Measurements from ENCODE around the gene SRSF6.
"Not testable (repeated sequence)": the region's sequence is repeated elsewhere in the genome, so short reads cannot be mapped to it uniquely, and the experiment has no call there.

Gene SRSF6

GRCh38 chr20:43457640-43458421, at the start of gene SRSF6:
TSS of gene SRSF6 (plus strand) at chr20:43457896. CDS start at chr20:43458034, 138 bp downstream.
- peak; percentile 90 for DNase-seq (ENCODE audit: low read depth)

DNA sequence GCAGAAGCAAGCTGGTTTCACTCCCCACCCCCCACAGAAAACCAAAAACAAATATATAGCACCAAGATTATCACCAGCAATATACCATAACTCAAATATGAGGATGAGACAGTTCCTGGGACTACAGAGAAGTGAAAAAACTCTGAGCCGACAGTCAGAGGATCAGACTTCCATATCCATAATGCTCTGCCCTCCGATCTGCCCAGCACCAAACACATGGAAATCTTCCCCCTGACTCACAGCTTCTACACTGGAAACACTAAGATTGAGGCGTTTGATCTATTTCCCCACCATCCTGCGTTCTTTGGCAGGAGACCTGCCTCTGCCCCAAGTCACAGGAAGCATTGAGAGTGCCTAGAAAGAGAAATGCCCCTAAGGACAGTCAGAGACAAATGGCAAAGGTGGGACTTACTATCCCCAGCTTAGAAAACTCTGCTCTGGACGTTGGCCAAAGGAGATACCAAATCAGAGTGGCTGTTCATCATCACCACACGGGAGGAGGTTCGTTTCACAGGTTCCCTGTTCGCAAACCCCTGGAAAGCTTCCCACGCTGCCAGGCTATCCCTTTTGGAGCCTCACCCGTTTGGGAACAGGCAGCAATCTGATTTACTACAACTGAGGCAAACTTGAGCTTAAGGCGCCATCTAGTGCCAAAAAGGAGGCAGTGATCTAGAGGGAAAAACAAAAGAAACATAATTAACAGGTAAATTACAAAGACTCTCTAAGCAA, 48.7 kb upstream of the SRSF6 start:
- DNase-seq (ENCODE audit: low read depth), result no peak

GRCh38 chr20:43409577-43409913, 48.2 kb upstream of the SRSF6 start:
- no peak for DNase-seq (ENCODE audit: low read depth)

GRCh38 chr20:43415661-43416430, 41.9 kb upstream of the SRSF6 start:
- no peak for DNase-seq (ENCODE audit: low read depth)

DNA sequence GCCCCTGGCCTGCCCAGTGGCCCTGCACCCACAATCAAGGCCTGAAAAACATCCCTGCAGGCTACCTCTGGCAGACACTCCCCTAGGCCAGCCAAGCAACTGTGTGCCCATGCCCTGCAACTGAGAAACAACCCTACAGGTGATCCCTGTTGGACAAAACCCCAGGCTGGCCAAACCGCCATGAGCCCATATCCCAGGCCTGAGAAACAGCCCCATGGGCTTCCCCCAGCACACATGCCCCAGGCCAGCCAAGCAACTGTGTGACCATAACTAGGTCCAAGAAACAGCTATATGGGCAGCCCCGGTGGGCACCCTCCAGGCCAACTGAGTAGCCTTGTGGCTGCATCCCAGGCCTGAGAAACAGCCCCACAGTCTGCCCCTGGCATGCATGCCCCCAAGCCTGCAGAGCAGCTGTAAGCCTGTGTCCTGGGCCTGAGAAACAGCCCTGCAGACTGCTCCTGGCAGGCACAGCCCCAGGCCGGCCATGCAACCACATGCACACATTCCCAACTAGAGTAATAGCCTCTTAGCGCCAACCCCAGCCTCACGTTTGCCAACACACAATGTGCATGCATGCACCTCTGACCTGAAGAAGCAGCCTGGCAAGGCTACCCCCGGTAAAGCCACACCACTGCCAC, 41.0 kb upstream of the SRSF6 start:
- no peak for DNase-seq (ENCODE audit: low read depth)

- DNase-seq (ENCODE audit: low read depth), result no peak
Measured at GRCh38 chr20:43420192-43420591, 37.5 kb upstream of the SRSF6 start.

- DNase-seq (ENCODE audit: low read depth), result not testable (repeated sequence)
Measured at GRCh38 chr20:43420913-43421312, 36.8 kb upstream of the SRSF6 start.

DNA sequence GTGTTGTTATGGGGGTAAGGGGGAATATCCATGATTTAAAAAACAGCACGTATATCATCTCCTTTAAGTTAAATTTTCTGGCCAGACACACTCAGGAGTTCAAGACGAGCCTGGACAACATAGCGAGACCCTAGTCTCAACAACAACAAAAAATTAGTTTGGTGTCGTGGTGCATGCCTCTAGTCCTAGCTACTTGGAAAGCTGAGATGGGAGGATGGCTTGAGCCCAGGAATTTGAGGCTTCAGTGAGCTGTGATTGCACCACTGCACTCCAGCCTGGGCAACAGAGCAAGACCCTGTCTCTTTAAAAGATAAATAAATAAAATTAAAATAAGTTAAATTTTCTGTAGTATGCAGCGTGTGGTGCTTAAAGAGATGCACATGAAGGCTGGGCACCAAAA, 31.5 kb upstream of the SRSF6 start:
- DNase-seq (ENCODE audit: low read depth), result no peak

GRCh38 chr20:43430265-43431133, 27.2 kb upstream of the SRSF6 start:
- DNase-seq (ENCODE audit: low read depth), result no peak

GRCh38 chr20:43431134-43431519, 26.6 kb upstream of the SRSF6 start:
- DNase-seq (ENCODE audit: low read depth), result no peak

GRCh38 chr20:43432498-43432897, 25.2 kb upstream of the SRSF6 start:
- DNase-seq (ENCODE audit: low read depth), result no peak

DNA sequence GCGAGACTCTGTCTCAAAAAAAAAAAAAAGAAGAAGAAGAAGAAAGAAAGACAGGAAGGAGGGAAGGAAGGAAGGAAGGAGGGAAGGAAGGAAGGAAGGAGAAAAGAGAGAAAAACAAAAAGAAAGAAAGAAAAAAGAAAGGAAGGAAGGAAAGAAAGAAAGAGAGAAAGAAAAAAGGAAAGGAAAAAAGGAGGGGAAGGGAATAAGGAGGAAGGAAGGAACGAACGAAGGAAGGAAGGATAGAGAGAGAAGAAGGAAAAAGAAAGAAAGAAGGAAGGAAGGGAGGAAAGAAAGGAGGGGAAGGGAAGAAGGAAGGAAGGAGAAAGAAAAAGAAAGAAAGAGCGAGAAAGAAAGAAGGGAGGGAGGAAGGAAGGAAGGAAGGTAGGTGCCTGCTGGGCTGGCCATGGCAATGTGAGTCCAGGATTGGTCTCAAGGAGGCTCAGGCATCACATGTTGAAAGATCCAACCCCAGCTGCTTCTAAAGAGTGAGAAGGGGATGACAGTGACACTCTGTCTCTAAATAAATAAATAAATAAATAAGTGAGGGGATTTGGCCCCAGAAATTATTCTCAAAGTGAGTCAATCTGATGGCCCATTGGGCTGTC, 24.3 kb upstream of the SRSF6 start:
- DNase-seq (ENCODE audit: low read depth), result no peak

DNA sequence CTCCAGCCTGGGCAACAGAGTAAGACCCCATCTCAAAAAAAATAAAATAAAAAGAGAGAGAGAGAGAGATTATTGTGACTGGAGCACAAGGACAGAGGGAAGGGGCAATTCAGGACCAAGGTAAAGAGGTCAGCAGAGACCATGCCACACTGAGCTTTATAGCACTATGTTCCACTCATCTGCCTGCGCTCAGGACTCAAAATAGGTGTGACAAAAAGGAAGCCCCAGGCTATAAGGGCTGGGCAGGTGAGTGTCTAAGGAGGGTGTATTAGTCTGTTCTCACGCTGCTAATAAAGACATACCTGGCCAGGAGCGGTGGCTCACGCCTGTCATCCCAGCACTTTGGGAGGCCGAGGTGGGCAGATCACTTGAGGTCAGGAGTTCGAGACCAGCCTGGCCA, 23.1 kb upstream of the SRSF6 start:
- DNase-seq (ENCODE audit: low read depth), result no peak

- no peak for DNase-seq (ENCODE audit: low read depth)
Measured at GRCh38 chr20:43438578-43439316, 18.9 kb upstream of the SRSF6 start.

DNA sequence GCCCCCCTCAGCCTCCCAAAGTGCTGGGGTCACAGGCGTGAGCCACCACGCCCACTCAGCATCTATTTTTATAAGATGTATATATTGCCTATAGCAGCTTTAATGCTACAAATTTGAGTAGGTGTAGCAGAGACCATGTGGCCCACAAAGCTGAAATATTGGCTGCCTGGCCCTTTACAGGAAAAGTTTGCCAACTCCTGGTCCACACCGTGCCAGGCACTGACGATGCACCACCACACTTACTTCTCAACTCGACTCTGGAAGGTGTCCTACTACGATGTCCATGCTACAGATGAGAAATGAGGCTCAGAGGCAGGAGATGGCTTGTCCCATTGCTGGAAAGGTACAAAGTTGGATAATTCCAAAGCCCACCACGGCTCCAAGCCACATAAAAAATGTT, 17.2 kb upstream of the SRSF6 start:
- no peak for DNase-seq (ENCODE audit: low read depth)

DNA sequence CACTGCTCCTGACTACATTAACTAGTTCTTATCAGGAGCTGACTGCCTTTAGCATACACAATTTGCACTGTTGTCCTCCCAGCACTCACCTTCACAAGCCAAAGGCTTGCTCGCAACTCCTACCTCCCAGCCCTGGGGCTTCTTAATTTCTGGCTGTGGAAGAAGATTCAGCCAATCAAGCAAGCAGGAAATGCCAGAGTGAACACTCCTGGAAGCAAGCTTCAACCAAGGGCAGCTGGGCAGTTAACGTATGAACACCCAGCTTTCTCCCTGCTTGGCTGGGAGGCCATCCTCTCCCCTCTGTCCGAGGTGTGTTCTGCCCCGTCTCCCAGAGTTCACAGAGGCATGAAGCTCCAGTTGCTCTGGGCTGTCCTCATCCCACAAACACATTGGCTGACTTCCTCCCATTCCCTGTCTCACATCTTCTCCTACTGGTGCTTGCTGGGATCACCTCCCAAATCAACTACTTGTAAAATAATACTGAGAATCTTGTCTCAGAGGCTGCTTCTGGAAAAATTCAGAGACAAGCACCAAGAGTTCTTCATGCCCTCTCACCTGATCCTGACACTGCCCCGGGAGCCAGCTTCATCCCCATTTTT, 15.3 kb upstream of the SRSF6 start:
- DNase-seq (ENCODE audit: low read depth), result no peak

DNA sequence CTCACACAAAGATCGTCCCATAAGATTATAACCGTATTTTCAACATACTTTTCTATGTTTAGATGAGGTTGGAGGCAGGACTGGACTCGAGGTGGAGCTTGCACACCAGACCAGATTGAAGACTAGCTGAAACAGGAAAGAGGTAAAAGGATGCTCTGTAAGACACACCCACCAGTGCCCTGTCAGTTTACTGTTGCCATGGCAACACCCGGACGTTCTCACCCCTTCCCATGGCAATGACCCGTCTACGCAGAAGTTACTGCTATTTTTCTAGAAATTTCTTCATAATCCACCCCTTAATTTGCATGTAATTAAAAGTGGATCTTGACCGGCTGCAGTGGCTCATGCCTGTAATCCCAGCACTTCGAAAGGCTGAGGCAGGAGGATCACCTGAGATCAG, 13.6 kb upstream of the SRSF6 start:
- no peak for DNase-seq (ENCODE audit: low read depth)

- no peak for DNase-seq (ENCODE audit: low read depth)
Measured at GRCh38 chr20:43446361-43446879, 11.3 kb upstream of the SRSF6 start.

DNA sequence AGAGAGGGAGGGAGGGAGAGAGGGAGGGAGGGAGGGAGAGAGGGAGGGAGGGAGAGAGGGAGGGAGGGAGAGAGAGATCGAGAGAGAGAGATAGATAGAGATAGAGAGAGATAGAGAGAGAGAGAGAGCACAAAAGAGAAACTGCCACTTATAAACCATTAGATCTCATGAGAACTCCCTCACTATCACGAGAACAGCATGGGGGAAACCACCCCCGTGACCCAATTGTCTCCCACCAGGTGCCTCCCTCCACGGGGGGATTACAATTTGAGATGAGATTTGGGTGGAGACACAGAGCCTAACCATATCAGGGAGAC, 9.3 kb upstream of the SRSF6 start:
- DNase-seq (ENCODE audit: low read depth), result not testable (repeated sequence)

Measured in stimulated activated CD8-positive, alpha-beta memory T cell treated with anti-CD3 and anti-CD28 coated beads, Interleukin-4, amount 100 ng/mL, for 24 hours (primary cell).